A549 (cell line): ENCODE data around the gene FAM200C. TPM values are rescaled to one million over a fixed set of nuclear protein-coding genes. Genes with fewer than 3 reads are reported as not detected.

Source experiments
- ATAC-seq, 2 experiments: fragments of 200-7000 bp in 1 of 2; fragments of >200 bp in 1 of 2; cut with Nextera tagmentation in 1 of 2; cut with Tn5 transposase in 1 of 2; 3 replicates each; pipeline versions ENCODE4 v1.8.0 to v1.9.1; 2018 to 2020; ENCODE audit warnings: mild to moderate bottlenecking in 1 of 2, moderate library complexity in 1 of 2
- CTCF ChIA-PET: fragments of 300-600 bp; sonication (Branson Sonifier 250); formaldehyde crosslinking; extraction: SDS; loops from one replicate; lab custom pipeline; 2021; ENCODE audit warnings: antibody characterized with exemption, inconsistent platforms; lab: Yijun Ruan, JAX
- POLR2A ChIA-PET: fragments of 350-600 bp; formaldehyde crosslinking; extraction: SDS; loops from one replicate; lab custom pipeline; 2021; ENCODE audit warnings: antibody characterized with exemption, inconsistent platforms; lab: Yijun Ruan, JAX
- DNase-seq, 2 experiments: peaks; one replicate each; pipeline versions ENCODE4 v3.0.0 to v3.0.0-alpha.2; 2011 to 2016; ENCODE audit warnings: low read depth in 1 of 2, low spot score in 1 of 2
- FAIRE-seq: peaks from 2 replicates; lab custom pipeline; 2011; peaks lifted over from hg19 to GRCh38; lab: Jason Lieb, UNC
- H3K27ac ChIP-seq, 2 experiments: fragments of >200 bp; sonication (Bioruptor Twin); formaldehyde crosslinking; 3 replicates each; pipeline ENCODE4 v1.5.1; 2016 to 2017
- H3K4me1 ChIP-seq: fragments of >200 bp; sonication (Bioruptor Twin); formaldehyde crosslinking; 3 replicates; pipeline ENCODE4 v1.6.1; 2016
- H3K4me2 ChIP-seq: fragments of >200 bp; sonication (Bioruptor Twin); formaldehyde crosslinking; 3 replicates; pipeline ENCODE4 v1.6.1; 2016
- H3K4me3 ChIP-seq: fragments of >200 bp; sonication (Bioruptor Twin); formaldehyde crosslinking; 3 replicates; pipeline ENCODE4 v1.5.1; 2016
- H3K9me3 ChIP-seq: fragments of >200 bp; sonication (Bioruptor Twin); formaldehyde crosslinking; 3 replicates; pipeline ENCODE4 v1.6.1; 2016
- ATOH8 ChIP-seq: fragments of 250-450 bp; sonication (Bioruptor Pico); IDR thresholded peaks from 2 replicates; pipeline ENCODE4 v1.5.0; 2020; ENCODE audit warnings: low read depth, mild to moderate bottlenecking, moderate library complexity
- BHLHE40 ChIP-seq: IDR thresholded peaks from 2 replicates; pipeline ENCODE4 v1.6.1; 2012; ENCODE audit warnings: low read depth, low read length, inconsistent platforms
- CHD4 ChIP-seq: fragments of 200-600 bp; sonication (generic); IDR thresholded peaks from 2 replicates; pipeline ENCODE4 v1.6.1; 2016; ENCODE audit warnings: antibody characterized with exemption, mild to moderate bottlenecking, borderline replicate concordance
- CTCF ChIP-seq: fragments of >200 bp; sonication (Bioruptor Twin); formaldehyde crosslinking; IDR thresholded peaks from 3 replicates; pipeline ENCODE4 v1.5.1; 2016
- EHF ChIP-seq: fragments of 250-450 bp; sonication (Bioruptor Pico); IDR thresholded peaks from 2 replicates; pipeline ENCODE4 v1.5.0; 2020; ENCODE audit warnings: mild to moderate bottlenecking
- EHMT2 ChIP-seq: fragments of 200-600 bp; sonication (generic); IDR thresholded peaks from 2 replicates; pipeline ENCODE4 v1.6.1; 2016; ENCODE audit warnings: antibody characterized with exemption, low read depth, mild to moderate bottlenecking, moderate library complexity
- ELK1 ChIP-seq: fragments of 150-350 bp; IDR thresholded peaks from 2 replicates; pipeline ENCODE4 v1.6.1; 2014; ENCODE audit warnings: low read depth, mild to moderate bottlenecking, low read length
- ESRRA ChIP-seq: fragments of 150-350 bp; IDR thresholded peaks from 2 replicates; pipeline ENCODE4 v1.6.1; 2014; ENCODE audit warnings: mild to moderate bottlenecking, low read length, borderline replicate concordance
- FOXS1 ChIP-seq: fragments of 250-450 bp; sonication (Bioruptor Pico); IDR thresholded peaks from 2 replicates; pipeline ENCODE4 v1.5.0; 2020; ENCODE audit warnings: mild to moderate bottlenecking, moderate library complexity
- HES2 ChIP-seq: fragments of >200 bp; sonication (Bioruptor Twin); formaldehyde crosslinking; IDR thresholded peaks from 2 replicates; pipeline ENCODE4 v1.6.1; 2016
- HMGXB4 ChIP-seq: fragments of 250-450 bp; sonication (Bioruptor Pico); IDR thresholded peaks from 2 replicates; pipeline ENCODE4 v1.5.0; 2021; ENCODE audit warnings: mild to moderate bottlenecking, moderate library complexity, borderline replicate concordance
- HOXA7 ChIP-seq: fragments of 250-450 bp; sonication (Bioruptor Pico); IDR thresholded peaks from 2 replicates; pipeline ENCODE4 v1.5.0; 2020; ENCODE audit warnings: mild to moderate bottlenecking, moderate library complexity
- HOXB13 ChIP-seq: fragments of 250-450 bp; sonication (Bioruptor Pico); IDR thresholded peaks from 2 replicates; pipeline ENCODE4 v1.5.0; 2020; ENCODE audit warnings: low read depth, mild to moderate bottlenecking, moderate library complexity
- JUNB ChIP-seq: fragments of >200 bp; sonication (Bioruptor Twin); formaldehyde crosslinking; IDR thresholded peaks from 2 replicates; pipeline ENCODE4 v1.6.1; 2016
- MAZ ChIP-seq: fragments of 150-350 bp; IDR thresholded peaks from 2 replicates; pipeline ENCODE4 v1.6.1; 2014; ENCODE audit warnings: antibody characterized with exemption, low read depth, low read length, borderline replicate concordance
- NPAS2 ChIP-seq: fragments of 250-450 bp; sonication (Bioruptor Pico); IDR thresholded peaks from 2 replicates; pipeline ENCODE4 v1.8.0; 2022; ENCODE audit warnings: mild to moderate bottlenecking, moderate library complexity, borderline replicate concordance
- NR3C1 ChIP-seq: fragments of >200 bp; sonication (Bioruptor Twin); formaldehyde crosslinking; IDR thresholded peaks from 3 replicates; pipeline ENCODE4 v1.6.1; 2017
- PHF8 ChIP-seq: fragments of 200-600 bp; sonication (generic); IDR thresholded peaks from 2 replicates; pipeline ENCODE4 v1.6.1; 2016; ENCODE audit warnings: low read depth, mild to moderate bottlenecking, antibody characterized with exemption, moderate library complexity, borderline replicate concordance
- RARB ChIP-seq: fragments of 250-450 bp; sonication (Bioruptor Pico); IDR thresholded peaks from 2 replicates; pipeline ENCODE4 v1.8.0; 2021; ENCODE audit warnings: mild to moderate bottlenecking, moderate library complexity
- RCOR1 ChIP-seq: fragments of 150-350 bp; IDR thresholded peaks from 2 replicates; pipeline ENCODE4 v1.6.1; 2014; ENCODE audit warnings: antibody characterized with exemption, low read length, low read depth
- RNF2 ChIP-seq: fragments of 200-600 bp; sonication (generic); IDR thresholded peaks from 2 replicates; pipeline ENCODE4 v1.6.1; 2016; ENCODE audit warnings: low read depth, mild to moderate bottlenecking, antibody characterized with exemption, moderate library complexity, borderline replicate concordance
- TFCP2L1 ChIP-seq: fragments of 250-450 bp; sonication (Bioruptor Pico); IDR thresholded peaks from 2 replicates; pipeline ENCODE4 v1.5.0; 2021; ENCODE audit warnings: mild to moderate bottlenecking
- ZSCAN20 ChIP-seq: fragments of 250-450 bp; sonication (Bioruptor Pico); IDR thresholded peaks from 2 replicates; pipeline ENCODE4 v1.8.0; 2022; ENCODE audit warnings: mild to moderate bottlenecking, moderate library complexity
- WGBS: methylation state at CpG from one replicate; pipeline ENCODE4 v1.1.6; 2017; ENCODE audit errors: missing lambda C conversion rate; 5-methylcytosine and 5-hydroxymethylcytosine counted together
- polyA plus RNA-seq, 4 experiments: library from polyadenylated mRNA; depleted of rRNA in 3 of 4; stranded (reverse); fragments of >200 nt; fragmentation: RNase III in 1 of 4; extraction: RNeasy Plus Mini Kit Qiagen cat#74134 plus additional on column Dnase treatment in 1 of 4; gene quantifications; 2 replicates in 3 of 4; 3 replicates in 1 of 4; pipeline ENCODE4 v1.2.3, GENCODE V29; 2011 to 2017

Gene FAM200C
- polyA plus RNA-seq, 2 of the 4 experiments (the other 2 are of a cell fraction): 2.7 to 4.3 TPM

- Histone ChIP-seq H3K9me3 (no peaks in the 10 kb centered on the region), H3K4me2 (no peak overlapping the region), H3K27ac (no peak overlapping the region), H3K4me1 (no peaks in the 10 kb centered on the region), H3K4me3 (no peak overlapping the region)
- no peak for ATAC-seq
- no peak for FAIRE-seq
- DNase-seq: no peak
- ChIA-PET POLR2A (no interaction called here), CTCF (interaction anchor here (1.0 to 1.6 kb wide), 2 partner anchors 9 to 333 kb away, joined by 3 to 8 read pairs; no protein-coding TSS in a partner anchor)
- WGBS: 75% methylated on average over 12 of the region's 14 CpGs
- no peak for TF ChIP-seq ZSCAN20 (CRISPR knock-in tag)
- TF ChIP-seq CHD4: no peak
- no peak for TF ChIP-seq PHF8
- TF ChIP-seq RARB: no peak
- no peak for TF ChIP-seq RCOR1
- TF ChIP-seq TFCP2L1 (CRISPR knock-in tag): no peak
- TF ChIP-seq HOXB13 (CRISPR knock-in tag): no peak
- no peak for TF ChIP-seq ATOH8 (CRISPR knock-in tag)
- no peak for TF ChIP-seq HES2
- no peak for TF ChIP-seq HOXA7 (CRISPR knock-in tag)
Observed at GRCh38 chr5:160354666-160355065, 45.2 kb downstream of the FAM200C start.

- no peak for DNase-seq
- 87% methylated on average over 8 of the region's 8 CpGs for WGBS
- no peak overlapping the region for H3K4me3 ChIP-seq
- TF ChIP-seq ESRRA: no peak
- TF ChIP-seq JUNB: no peak
- no peak for TF ChIP-seq NPAS2 (CRISPR knock-in tag)
- no peak for TF ChIP-seq EHMT2
- TF ChIP-seq BHLHE40: no peak
- TF ChIP-seq EHF (CRISPR knock-in tag): no peak
- TF ChIP-seq HES2: no peak
- TF ChIP-seq TFCP2L1 (CRISPR knock-in tag): no peak
- TF ChIP-seq HMGXB4 (CRISPR knock-in tag): no peak
- TF ChIP-seq, all 56 proteins: peak for 0
- ChIA-PET POLR2A (interaction anchor here (0.6 kb wide), 1 partner anchor 26 kb away, joined by 5 read pairs; no protein-coding TSS in a partner anchor), CTCF (no interaction called here)
- ATAC-seq: 0 out of 6 replicates have a peak, but pooled peaks of 1 of the 2 experiments have one; percentile 23
- Histone ChIP-seq H3K9me3 (no peaks in the 10 kb centered on the region), H3K4me1 (no peaks in the 10 kb centered on the region), H3K4me2 (no peak overlapping the region), H3K27ac (no peak overlapping the region)
- FAIRE-seq: no peak
Observed at GRCh38 chr5:160353379-160353778, 46.5 kb downstream of the FAM200C start.

GRCh38 chr5:160352308-160352707 lies 47.5 kb downstream of the FAM200C start:
- Histone ChIP-seq H3K27ac (no peak overlapping the region), H3K4me2 (no peak overlapping the region), H3K4me1 (no peaks in the 10 kb centered on the region), H3K9me3 (no peaks in the 10 kb centered on the region), H3K4me3 (no peak overlapping the region)
- WGBS: 92% methylated on average over 4 of the region's 4 CpGs
- ChIA-PET POLR2A (interaction anchor here (0.7 kb wide), 1 partner anchor 160 kb away, joined by 3 read pairs; no protein-coding TSS in a partner anchor), CTCF (interaction anchor here (0.7 to 2.1 kb wide), 10 partner anchors 10 to 365 kb away, joined by 3 to 13 read pairs (median 4); no protein-coding TSS in a partner anchor)
- TF ChIP-seq ELK1: no peak
- no peak for TF ChIP-seq FOXS1 (CRISPR knock-in tag)
- no peak for TF ChIP-seq PHF8
- TF ChIP-seq MAZ: no peak
- no peak for TF ChIP-seq CTCF
- TF ChIP-seq RNF2: no peak
- TF ChIP-seq NR3C1: no peak
- DNase-seq (no peak), ATAC-seq (no peak), FAIRE-seq (no peak)
